Pancreas (tissue), 10 donors: Measurements from ENCODE around the gene NEUROD2. TPM values are rescaled to one million over a fixed set of nuclear protein-coding genes. Genes with fewer than 3 reads are reported as not detected.

Experiments
- ATAC-seq, 4 donors: fragments of 200-7000 bp; cut with Tn5 transposase; one replicate each; pipeline versions ENCODE4 v1.8.0 to v1.9.1; 2020; ENCODE audit warnings: mild to moderate bottlenecking in 4 of 4, moderate library complexity in 4 of 4
- DNase-seq, 6 donors: peaks; one replicate each; pipeline ENCODE4 v3.0.0-alpha.2; 2020
- FAIRE-seq: peaks from 2 replicates; lab custom pipeline; 2012; peaks lifted over from hg19 to GRCh38; lab: Jason Lieb, UNC
- H3K27ac ChIP-seq, 4 donors: fragments of 200-600 bp; sonication (generic); 1 replicate in 3 of 4; 2 replicates in 1 of 4; pipeline versions ENCODE4 v1.5.0 to v1.8.0; 2020
- H3K27me3 ChIP-seq, 4 donors: fragments of 200-600 bp; one replicate each; pipeline ENCODE4 v1.8.0; 2021
- H3K36me3 ChIP-seq, 3 donors: fragments of 200-600 bp; sonication (generic) in 1 of 3; one replicate each; pipeline versions ENCODE4 v1.5.0 to v1.8.0; 2020 to 2021
- H3K4me1 ChIP-seq, 3 donors: fragments of 200-600 bp; one replicate each; pipeline ENCODE4 v1.8.0; 2021
- H3K4me3 ChIP-seq, 4 donors: fragments of 200-600 bp; sonication (generic) in 2 of 4; one replicate each; pipeline versions ENCODE4 v1.5.0 to v1.8.0; 2020 to 2021
- H3K9me3 ChIP-seq, 4 donors: fragments of 200-600 bp; one replicate each; pipeline ENCODE4 v1.8.0; 2021
- WGBS, 2 donors: extraction: QIAGEN DNeasy Blood & Tissue Kit; methylation state at CpG; one replicate each; pipeline ENCODE4 v1.1.7; 2013; 5-methylcytosine and 5-hydroxymethylcytosine counted together
- intact Hi-C, 3 donors: fragments of 100-400 bp; cut with DNase I; formaldehyde crosslinking; loops; one replicate each; pipeline versions ENCODE4 v1.11.1 to v1.14.2; 2022
- polyA plus RNA-seq, 2 donors: library from polyadenylated mRNA; stranded (reverse); fragments of 200-250 nt; gene quantifications; one replicate each; pipeline ENCODE4 v1.2.3, GENCODE V29; 2013
- total RNA-seq, 6 donors: library from RNA; stranded (reverse); fragmentation: NEBNext Ultra II Directional in 4 of 6; extraction: Animal tissue kit (Norgen Biotek cat#: 25700) in 4 of 6; gene quantifications; one replicate each; pipeline versions ENCODE4 v1.2.1 to v1.2.4, GENCODE V29; 2021 to 2023
- TF ChIP-seq, protein P1 (sequence below), 4 donors: fragments of 200-600 bp; sonication (generic) in 3 of 4; IDR thresholded peaks; one replicate each; pipeline versions ENCODE4 v1.5.0 to v1.8.0; 2021; ENCODE audit warnings: antibody characterized with exemption in 4 of 4
- donor health status: healthy with polysubstance abuse.
- donor health status: DM: no; HTN: no; CAD: no; lungs with moderate emphysema.
- donor health status: DM: no; HTN: no; CAD: no.
- donor health status: control.
- donor health status: control.
- donor health status: Bipolar disorder and iron deficiency.
- donor health status: DM: yes; HTN: yes; CAD: no.
- donor health status: DM: no; HTN: no; CAD: no.
- donor health status: DM: no; HTN: no; CAD: no.
- donor health status: DM: yes; HTN: yes; CAD: no.

NEUROD2 gene
- total and polyA plus RNA-seq, 8 donors, result 0.04 TPM; not detected in 7

DNA sequence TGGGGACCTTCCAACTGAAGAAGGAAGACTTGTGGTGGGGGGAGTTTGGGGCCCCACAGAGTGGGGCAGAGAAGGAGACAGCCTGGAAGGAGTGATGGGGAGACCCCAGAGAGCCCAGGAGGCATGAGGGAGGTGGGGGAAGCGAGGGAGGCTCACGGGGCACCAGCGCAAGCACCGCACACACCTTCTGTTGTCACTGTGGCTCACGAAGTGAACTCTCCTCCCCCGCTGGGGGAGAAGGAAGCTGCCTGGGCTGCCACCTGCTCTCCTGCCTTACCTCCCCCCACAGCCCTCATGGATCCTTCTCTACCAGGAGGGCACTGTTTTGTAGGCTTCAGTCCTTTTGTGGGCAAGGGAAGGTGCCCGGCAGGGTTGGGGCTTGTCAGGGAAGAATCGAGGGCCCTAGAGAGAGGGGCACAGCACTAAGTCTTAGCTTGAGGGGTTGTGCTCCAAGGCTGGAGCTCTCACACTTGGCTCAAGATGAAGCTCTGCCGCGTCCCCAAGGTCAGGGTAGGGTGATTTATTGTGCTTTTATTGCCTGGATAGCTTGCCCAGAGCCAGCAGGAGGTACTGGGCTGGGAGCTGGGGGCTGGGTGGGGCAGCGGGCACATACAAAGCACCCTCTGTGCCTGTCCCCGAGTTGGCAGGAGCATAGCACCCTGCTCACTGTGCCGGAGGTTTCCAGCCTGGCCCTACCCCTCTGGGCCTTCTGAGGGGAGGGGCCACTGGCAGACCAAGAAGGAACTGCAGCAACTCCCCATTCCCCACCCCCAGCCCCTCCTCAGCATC lies 24.6 kb upstream of the NEUROD2 start:
- Histone ChIP-seq H3K27me3 (no peaks in the 10 kb centered on the region), H3K9me3 (no peaks in the 10 kb centered on the region), H3K4me1 (peaks cover 4 to 12% (median 6%) of the 10 kb centered on the region in 3 donors), H3K4me3 (peak overlapping the region in 2 of 4 donors; percentile 9), H3K36me3 (no peaks in the 10 kb centered on the region), H3K27ac (peak overlapping the region; percentile 70 to 84 (median 73))
- 29 to 43% methylated on average over 13 of the region's 13 CpGs for WGBS, 2 donors
- FAIRE-seq (no peak), DNase-seq (peak in 5 of 6 donors; percentile 65 to 88 (median 78)), ATAC-seq (peak; percentile 38 to 60 (median 51))
- intact Hi-C loops, result no loop called here
- TF ChIP-seq, protein P1, sequence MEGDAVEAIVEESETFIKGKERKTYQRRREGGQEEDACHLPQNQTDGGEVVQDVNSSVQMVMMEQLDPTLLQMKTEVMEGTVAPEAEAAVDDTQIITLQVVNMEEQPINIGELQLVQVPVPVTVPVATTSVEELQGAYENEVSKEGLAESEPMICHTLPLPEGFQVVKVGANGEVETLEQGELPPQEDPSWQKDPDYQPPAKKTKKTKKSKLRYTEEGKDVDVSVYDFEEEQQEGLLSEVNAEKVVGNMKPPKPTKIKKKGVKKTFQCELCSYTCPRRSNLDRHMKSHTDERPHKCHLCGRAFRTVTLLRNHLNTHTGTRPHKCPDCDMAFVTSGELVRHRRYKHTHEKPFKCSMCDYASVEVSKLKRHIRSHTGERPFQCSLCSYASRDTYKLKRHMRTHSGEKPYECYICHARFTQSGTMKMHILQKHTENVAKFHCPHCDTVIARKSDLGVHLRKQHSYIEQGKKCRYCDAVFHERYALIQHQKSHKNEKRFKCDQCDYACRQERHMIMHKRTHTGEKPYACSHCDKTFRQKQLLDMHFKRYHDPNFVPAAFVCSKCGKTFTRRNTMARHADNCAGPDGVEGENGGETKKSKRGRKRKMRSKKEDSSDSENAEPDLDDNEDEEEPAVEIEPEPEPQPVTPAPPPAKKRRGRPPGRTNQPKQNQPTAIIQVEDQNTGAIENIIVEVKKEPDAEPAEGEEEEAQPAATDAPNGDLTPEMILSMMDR (IDR thresholded peaks at IDR 0.05), result no peak

DNA sequence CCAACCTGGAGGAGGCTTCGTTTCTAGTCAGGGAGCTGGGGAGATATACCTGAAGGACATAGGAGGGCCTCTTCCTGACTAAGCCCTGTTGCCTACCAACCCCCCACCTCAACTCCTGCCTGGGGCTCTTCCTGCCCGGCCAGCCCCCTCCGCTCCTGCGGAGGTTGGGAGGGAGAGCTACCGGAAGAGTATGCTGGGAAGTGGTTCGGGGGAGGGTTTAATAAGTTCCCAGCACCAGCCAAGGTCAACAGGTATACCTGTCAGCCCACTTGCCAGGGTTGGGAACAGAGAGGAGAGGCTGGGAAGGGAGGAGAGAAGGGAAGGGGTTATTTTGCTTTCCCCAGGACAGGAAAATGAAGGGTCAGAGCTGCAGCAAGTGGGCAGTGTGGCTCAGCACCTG lies 23.7 kb upstream of the NEUROD2 start:
- H3K4me3 ChIP-seq, result no peak overlapping the region
- FAIRE-seq (no peak), ATAC-seq (peak; percentile 38 to 67 (median 58)), DNase-seq (peak in 2 of 6 donors; percentile 55 to 62)
- 11% methylated on average over 6 of the region's 6 CpGs for WGBS, 2 donors
- no peaks in the 10 kb centered on the region for H3K36me3 ChIP-seq
- H3K27me3 ChIP-seq, result no peaks in the 10 kb centered on the region
- intact Hi-C loops, result no loop called here
- H3K4me1 ChIP-seq, result peaks cover 4 to 9% (median 4%) of the 10 kb centered on the region in 3 donors
- H3K27ac ChIP-seq, result peak overlapping the region; percentile 70 to 84 (median 73)
- H3K9me3 ChIP-seq, result no peaks in the 10 kb centered on the region
- TF ChIP-seq, protein P1 (IDR thresholded peaks at IDR 0.05), result no peak

DNA sequence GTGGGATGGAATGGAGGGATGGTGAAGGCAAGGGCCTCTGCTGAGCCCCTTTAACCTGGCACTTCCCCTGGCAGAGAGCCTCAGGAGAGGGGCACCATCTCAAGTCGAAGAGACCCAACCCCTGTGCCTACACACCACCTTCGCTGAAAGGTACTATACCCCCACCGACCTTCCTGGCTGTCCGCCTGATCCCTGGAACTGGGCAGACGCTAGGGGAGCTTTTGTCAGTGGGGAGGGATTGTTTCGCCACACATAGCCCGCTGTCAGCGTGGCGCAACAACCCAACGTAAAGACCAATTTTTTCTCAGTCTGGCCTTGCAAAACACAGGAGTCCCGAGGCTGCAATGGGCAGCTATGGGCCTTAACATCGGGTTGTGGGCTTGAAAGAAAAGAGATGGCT lies 22.2 kb upstream of the NEUROD2 start:
- 51% methylated on average over 12 of the region's 12 CpGs for WGBS, 2 donors
- TF ChIP-seq, protein P1 (IDR thresholded peaks at IDR 0.05), result no peak
- H3K4me1 ChIP-seq, result peaks cover 0 to 3% (median 0%) of the 10 kb centered on the region in 3 donors
- no peak for FAIRE-seq
- no peaks in the 10 kb centered on the region for H3K27me3 ChIP-seq
- no peaks in the 10 kb centered on the region for H3K36me3 ChIP-seq
- peak in 1 of 6 donors; percentile 22 for DNase-seq
- H3K9me3 ChIP-seq, result no peaks in the 10 kb centered on the region
- intact Hi-C loops, result no loop called here
- ATAC-seq, result no peak
- H3K27ac ChIP-seq, result peak overlapping the region in 3 of 4 donors; percentile 33 to 84 (median 72)
- H3K4me3 ChIP-seq, result peak overlapping the region in 2 of 4 donors; percentile 31 to 42

DNA sequence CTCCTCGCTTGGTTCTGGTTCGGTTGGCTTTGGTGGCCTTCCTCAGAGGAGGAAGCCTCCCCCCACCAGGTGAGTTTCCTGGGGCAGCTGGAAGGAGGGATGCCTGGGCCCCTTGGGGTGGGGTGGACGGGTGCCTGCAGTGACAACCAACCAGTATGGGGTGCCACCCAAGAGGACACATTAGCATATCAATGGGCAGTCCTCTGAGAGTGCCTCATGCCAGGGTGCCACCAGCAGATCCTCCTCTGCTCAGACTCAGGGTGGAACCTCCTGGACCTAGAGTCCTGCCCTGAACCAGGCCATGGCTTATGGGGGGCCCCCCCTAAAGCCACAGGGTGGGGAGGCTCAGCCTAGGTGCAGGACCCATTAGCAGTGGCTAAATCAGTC lies 21.8 kb upstream of the NEUROD2 start:
- FAIRE-seq, result no peak
- Histone ChIP-seq H3K9me3 (no peaks in the 10 kb centered on the region), H3K27me3 (no peaks in the 10 kb centered on the region), H3K27ac (peak overlapping the region in 3 of 4 donors; percentile 67 to 84 (median 72)), H3K4me1 (peaks cover 0 to 3% (median 0%) of the 10 kb centered on the region in 3 donors), H3K36me3 (no peaks in the 10 kb centered on the region), H3K4me3 (peak overlapping the region in 2 of 4 donors; percentile 31 to 42)
- intact Hi-C loops, result no loop called here
- DNase-seq, result peak in 2 of 6 donors; percentile 31 to 47
- TF ChIP-seq, protein P1 (IDR thresholded peaks at IDR 0.05), result no peak
- WGBS, 2 donors, result 40 to 53% methylated on average over 3 of the region's 3 CpGs
- ATAC-seq, result no peak
